DMS 273 (cell line): ENCODE measurements around the gene A1BG.
"Not testable (repeated sequence)": the region's sequence is repeated elsewhere in the genome, so short reads cannot be mapped to it uniquely, and the experiment has no call there.

ENCODE experiments used
- DNase-seq: peaks from one replicate; lab custom pipeline; 2025; ENCODE audit not compliant: unreplicated experiment; lab: John Stamatoyannopoulos, UW

A1BG gene

DNA sequence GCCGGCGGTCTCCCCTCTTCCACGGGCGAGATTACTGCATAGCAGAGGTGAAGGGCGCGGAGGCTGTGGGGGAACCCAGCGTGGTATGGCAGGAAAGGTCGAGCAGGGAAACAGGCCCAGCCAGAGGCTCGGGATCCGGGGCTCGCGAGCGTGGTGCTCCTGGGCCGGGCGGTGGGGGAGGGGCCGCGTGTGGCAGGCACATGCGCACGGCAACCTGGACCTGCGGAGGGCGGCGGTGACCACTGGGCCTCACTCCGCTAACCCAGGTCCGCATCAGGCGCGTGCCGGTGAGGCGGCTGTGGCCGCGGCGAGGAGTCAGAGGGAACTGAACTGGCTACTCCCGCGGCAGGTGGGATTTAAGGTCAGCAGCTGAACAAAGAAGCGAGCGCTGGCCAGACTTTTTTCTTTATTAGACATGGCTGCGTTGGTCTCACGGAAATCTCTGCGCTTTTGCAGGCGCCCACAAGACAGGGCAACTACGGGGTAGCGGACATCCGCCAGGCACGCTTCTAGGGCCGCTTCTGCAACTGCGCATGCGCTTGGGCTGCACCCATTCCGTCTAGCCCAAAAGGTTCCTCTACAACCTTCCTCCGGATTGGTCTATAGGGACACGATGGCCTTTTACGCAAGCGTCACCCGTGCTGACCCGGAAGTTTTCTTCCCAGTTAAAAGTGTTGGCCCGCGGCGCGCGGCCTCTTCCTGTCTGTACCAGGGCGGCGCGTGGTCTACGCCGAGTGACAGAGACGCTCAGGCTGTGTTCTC is 33.5 kb upstream of the A1BG start, which contains the start of gene RPS5:
TSS of gene RPS5 (plus strand) at position 694 of the 762 bp plus-strand sequence. CDS start 869 bp downstream, outside the sequence.
- DNase-seq: peak; percentile 99

DNA sequence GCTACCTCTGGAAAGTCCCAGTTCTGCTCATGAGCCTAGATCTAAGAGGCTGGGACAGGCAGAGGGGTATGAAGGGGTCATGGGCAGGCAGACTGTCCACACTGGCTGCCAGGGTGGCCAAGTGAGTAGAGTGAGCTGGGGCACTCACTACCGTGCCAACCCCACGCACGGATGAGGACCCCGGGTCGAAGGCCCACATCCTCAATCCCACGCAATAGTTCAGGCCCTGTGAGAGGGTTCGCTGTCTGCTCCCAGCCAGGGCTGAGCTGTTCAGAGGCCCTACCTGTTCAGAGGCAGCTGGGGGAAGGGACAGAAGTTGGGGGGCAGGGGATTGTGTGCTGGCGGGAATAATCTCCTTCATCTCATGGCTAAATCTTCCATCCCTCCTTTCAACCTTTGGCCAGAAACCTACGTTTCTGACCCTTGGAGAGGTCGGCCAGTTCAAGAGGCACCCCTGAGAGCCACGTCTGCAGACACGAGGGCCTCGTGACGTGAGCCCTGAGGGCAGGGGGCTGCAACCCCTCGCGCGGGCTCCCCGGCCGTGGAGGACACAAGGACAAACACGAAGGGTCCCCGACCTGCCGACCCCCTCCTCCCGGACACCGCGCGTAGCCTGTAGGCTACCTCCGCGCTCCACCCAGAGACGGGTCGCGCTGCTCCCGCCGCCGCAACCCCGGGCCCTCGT is 32.7 kb upstream of the A1BG start:
- no peak for DNase-seq

DNA sequence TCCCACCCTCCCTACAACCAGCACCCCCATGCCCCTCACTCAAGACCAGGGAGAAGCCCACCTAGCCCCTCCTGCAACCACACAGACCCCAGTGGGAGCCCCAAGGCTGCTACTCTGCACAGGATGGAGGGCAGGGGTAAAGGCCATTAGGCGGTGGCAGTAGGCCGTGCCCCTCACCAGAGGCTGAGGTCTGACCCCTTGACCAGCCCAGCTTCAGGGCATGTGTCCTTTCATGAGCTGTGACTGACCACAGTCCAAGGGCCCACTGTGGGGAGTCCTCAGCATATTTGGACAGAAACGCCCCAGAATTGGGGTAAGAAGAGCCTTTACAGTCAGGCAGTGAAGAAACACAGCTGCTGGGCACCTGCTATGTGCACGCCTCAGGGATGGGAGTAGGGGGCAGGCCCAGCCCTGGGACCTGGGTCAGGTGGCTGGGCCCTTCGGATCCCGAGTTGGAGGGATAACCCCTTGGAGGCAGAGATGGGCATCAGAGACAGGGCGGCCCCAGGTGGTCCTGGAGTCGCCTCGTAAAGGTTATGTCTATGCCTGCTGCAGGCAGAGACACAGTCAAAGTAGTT is 32.1 kb upstream of the A1BG start:
- no peak for DNase-seq

DNA sequence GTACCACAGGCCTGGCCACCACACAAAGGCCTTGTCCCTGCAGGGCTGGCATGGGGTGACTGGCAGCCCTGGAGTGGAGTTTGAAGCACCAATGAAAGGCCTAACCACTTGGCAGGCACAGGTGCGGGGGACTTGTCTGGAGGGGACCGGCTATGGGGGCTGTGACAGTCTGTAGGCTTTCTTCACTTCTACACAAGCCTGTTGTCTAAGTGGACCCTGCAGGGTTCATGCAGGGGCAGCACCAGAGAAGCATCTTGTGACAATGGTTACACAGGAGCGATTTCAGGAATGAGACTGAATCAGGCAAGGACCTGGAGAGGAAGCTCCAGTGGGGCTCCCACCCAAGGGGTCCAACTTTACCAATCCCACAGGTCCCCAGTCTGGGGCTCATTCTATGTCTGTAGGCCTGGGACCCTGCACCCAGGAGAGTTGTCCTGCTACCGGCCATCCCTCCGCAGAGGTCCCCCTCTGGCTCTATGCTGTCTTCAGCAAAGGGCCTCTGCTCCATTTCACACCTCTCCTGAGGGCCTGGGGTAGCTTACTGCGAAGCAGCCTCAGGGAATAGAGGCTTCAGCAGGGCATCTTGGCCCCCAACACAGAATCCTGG is 29.8 kb upstream of the A1BG start:
- DNase-seq: no peak

DNA sequence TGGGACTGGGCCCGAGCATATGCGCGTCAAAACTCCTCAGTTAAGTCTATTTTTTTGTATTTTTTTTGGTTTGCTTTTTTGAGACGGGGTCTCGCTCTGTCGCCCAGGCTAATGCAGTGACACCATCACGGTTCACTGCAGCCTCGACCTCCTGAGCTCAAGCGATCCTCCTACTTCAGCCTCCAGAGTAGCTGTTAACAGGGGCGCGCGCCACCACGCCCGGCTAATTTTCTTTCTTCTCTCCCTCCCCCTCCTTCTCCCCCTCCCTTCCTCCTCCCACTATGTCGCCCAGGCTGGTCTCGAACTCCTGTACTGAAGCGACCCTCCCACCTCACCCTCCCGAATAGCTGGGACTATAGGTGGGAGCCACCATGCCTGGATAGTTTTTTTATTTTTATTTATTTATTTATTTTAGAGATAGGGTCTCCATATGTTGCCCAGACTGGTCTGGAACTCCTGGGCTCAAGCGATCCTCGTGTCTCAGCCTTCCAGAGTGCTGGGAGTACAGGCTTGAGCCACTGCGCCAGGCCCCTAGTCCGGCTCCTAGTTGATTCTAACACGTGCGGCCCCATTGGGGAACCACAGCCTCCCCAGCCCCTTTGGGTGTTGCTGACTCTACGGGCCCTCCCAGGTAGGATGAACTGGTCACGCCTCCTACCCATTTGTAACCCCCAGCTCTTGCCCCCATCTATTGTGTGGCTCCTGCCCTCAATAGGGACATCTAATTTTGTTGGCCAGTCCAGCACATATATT is 28.3 kb upstream of the A1BG start:
- no peak for DNase-seq

DNA sequence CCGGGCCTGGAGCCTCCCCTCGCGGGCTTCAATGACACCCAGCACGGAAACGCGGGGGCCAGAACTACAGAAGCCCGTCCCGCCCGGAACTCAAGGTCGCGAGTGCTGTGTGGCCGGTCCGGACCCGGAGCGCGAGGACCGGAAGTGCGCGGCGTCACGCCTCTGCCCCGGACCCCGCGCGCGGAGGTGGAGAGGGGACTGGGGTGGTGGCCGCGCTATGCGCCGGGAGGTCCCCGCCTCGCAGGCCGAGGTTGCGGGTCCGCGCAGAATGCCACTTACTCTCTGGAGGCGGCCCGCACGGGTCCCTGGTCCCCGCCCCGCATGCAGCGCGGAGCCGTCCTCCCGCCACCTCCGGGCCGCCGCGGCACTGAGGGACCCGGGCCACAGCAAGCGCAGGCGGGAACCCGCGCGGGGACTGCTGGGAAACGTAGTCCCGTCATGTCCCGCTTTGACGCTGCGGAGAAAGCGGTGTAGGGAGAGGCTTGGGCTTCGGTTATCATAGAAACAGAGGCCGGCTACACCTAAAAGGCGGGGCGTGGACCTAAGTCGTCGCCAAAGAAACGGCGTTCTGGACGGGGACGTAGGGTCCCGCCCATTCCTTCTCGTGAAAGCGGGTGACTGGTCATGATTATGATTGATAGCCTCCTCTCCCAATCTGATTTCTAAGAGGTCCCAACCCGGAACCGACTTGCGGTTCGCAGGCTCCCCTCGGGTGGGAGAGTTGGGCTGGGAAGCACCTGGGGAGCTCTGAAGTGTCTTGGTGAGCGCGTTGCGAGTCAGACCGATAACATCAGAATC is 27.6 kb upstream of the A1BG start, which contains the start of gene ZNF837:
TSS of gene ZNF837 (minus strand) at position 369 of the 798 bp plus-strand sequence. CDS start 11,698 bp downstream, outside the sequence.
- peak; percentile 100 for DNase-seq

DNA sequence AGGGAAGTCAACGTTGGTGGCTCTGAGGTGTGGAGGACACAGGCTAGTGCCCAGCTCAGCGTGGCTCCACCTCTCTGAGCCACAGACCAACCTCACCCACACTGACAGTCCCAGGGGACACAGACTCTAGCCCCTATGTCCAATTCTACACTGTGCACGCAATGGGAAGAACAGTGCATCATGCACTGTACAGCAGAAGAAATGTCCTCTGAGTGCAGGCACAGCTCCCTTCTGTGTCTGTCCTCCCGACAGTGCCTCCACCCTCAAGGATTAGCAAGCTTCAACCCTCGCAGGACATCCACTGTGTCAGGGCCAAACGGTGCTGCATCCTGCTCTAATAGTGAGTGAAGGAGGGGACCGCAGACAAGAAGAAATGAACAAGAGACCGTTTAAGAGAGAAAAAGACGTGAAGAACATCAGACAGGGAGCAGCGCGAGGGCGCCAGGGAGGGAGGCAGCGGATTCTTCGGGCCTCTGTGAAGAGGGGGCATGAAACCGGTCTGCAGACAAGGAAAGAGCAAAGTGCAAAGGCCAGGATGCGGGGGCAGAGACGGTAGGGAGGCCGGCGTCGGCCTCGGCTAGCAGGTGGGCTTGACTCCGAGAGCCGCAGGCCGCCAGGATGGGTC is 26.9 kb upstream of the A1BG start:
- no peak for DNase-seq

DNA sequence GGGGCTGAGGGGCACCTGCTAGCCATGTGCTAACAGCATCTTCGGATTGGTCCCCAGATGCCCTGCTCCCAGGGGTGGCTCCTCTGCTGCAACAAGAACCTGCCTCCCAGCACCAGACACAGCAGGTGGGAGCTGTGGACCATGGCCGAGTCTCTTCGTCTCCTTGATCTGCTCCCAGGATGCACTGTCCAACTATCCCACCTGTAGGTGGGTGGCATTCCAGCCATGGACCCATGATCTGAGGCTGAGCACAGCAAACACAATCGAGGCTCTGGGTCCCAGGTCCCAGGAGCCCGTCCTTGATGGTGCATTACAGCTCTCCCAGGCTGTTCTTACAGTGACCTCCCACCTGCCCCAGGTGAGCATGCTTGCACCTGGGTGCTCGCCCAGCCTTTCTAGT is 26.0 kb upstream of the A1BG start:
- no peak for DNase-seq

DNA sequence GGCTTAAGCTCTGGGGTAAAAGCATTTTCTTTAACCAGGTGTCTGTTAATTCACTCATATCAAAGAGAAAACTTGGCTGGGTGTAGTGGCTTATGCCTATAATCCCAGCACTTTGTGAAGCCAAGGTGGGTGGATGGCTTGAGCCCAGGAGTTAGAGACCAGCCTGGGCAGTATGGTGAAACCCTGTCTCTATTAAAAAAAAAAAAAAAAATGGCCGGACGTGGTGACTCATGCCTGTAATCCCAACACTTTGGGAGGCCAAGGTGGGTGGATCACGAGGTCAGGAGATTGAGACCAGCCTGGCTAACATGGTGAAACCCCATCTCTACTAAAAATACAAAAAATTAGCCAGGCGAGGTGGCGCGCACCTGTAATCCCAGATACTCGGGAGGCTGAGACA is 23.4 kb upstream of the A1BG start:
- DNase-seq: not testable (repeated sequence)

DNA sequence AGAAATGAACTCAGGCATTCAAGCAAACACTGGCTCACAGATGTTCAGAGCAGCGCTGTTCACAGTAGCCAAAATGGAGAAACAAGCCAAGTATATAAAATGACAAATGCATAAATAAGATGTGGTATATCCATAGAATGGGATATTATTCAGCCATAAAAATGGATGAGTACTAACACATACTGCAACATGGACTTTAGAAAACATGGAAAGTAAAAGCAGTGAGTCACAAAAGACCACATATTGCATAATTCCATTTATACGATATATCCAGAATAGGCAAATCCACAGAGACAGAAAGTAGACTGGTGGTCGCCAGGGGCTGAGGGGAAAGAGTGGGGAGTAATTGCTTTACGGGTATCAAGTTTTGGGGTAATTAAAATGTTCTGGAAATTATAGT is 20.9 kb upstream of the A1BG start:
- no peak for DNase-seq

DNA sequence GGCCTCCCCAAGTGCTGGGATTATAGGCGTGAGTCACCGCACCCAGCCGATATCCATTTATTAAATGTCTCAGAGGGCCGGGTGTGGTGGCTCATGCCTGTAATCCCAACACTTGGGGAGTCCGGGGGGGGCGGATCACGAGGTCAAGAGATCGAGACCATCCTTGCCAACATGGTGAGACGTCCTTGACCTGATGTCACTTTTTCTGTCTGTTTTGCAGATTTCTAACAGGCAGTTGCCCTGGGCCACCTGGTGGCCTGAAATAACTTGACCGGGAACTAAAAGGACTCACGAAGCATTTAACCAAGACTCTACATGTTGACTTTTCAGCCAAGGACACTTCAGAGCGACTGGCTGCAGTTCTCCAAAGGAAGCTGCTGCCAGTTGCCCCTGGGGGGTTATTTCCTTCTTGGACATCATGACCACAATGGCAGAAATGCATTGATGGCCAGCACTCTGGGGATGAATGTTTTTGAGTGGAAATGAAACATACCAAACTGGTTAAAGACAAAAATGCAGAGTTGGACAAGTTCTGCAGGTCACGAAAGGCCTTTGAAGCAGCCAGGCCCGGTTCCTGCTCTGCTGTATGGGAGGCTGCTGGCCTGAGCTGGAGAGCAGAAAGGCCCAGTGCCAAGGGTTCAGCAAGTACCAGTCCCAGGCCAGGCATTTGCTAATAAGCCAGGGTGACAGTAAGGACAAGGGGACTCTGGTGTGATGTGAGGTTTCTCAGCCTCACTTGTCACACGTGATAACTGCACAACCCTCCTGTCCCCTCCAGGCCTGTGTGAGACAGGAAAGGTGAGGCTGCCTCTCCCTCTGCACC is 19.2 kb upstream of the A1BG start:
- no peak for DNase-seq

DNA sequence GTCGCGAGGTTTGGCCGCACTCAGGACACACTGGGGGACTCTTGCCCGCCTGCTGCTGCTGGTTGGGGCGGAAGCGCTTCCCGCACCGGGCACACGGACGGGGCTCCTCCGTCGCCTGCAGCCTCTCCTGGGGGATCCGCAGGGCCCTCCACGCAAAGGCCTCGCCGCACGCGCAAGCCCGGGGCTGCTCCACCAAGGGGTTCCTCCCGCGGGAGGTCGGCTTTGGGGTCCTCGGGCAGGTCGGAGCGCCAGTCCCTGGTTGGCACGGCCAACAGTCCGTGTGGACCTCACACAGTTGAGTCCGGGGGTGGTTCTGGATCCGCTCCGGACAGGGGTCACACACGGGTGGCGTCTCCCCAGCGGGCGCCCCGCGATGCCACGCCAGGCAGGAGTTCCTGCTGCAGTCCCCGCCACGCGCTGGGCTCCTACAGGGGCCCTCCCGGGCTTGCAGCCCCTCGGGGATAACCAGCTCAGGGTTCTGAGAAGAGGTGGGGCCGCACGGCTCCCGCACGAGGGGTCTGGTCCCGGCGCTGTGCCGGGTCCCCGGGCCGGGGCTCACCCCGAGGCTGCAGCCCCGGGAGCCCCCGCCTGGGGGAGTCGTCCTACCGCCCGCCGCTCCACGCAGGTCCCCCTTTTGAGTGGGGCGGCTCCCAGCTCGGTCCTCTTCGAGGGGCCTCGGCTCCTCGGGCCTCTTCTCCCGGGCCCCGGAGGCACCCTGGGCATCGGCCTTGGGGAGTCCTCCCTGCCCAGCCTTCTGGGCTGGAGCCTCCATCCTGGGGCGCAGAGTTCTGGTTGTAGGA is 15.5 kb upstream of the A1BG start:
- DNase-seq: no peak

DNA sequence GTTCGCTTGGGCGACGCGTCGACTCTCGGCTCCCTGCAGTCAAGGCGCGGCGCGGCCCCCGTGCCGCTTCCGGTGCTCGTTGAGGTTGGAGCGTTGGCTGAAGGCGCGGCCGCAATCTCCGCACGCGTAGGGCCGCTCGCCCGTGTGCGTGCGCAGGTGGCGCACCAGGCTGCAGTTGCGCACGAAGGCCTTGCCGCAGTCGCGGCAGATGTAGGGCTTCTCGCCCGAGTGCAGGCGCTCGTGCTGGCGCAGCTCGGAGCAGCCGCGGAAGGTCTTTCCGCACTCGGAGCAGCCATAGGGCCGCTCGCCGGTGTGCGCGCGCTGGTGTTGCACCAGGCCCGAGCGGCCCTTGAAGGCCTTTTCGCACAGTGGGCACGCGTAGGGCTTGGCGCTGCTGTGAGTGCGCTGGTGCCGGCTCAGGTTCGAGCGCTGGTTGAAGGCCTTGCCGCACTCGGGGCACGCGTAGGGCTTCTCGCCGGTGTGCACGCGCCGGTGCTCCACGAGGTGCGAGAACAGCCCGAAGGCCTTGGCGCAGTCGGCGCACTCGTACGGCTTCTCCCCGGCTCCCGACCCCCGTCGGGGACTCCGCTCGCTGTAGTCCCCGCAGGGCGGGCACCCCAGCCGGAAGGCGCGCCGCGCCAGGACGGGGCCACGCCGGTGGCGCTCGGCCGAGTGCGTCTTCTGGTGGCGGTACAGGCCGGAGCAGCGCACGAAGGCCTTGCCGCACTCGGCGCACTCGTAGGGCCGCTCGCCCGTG is 14.6 kb upstream of the A1BG start:
- DNase-seq: no peak

DNA sequence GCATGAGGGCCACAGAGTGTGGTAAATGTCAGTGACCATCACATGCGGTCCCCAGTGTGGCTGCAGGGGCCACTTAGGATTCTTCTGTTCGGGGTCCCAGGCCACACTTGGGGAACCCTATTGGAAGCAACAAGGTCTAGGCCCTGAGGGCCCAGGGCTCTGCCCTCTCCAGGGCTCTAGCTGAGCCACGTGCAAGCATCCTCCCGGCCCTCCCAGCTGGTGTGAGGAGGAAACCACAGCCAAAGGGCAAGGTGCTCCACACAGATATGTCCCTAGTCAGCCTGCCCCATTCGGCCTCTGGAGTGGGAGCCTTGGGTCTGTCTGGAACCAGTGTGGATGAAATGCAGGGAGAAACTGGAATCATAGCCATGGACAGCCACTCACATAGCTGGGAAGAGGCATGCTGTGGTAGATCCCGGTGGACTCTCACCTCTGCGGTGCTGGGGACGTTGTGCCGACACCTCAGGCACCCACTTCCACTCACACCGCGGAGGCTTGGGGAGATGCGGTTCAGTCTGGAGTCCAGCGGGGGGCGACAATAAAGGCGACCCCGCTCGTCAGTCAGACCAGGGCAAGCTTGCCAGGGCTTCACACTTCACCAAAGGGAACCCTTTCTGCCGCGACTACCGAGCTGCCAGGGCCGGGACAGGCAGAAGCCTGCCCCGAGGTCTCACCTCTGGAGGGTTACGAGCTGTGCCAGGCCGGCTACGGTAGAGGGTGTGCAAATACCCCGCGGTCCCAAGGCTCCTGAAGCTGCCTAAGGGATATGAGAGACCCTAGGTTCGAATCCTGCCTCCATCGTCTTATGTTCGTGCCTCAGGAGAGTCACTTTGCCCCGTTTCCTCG is 13.5 kb upstream of the A1BG start:
- DNase-seq: no peak

DNA sequence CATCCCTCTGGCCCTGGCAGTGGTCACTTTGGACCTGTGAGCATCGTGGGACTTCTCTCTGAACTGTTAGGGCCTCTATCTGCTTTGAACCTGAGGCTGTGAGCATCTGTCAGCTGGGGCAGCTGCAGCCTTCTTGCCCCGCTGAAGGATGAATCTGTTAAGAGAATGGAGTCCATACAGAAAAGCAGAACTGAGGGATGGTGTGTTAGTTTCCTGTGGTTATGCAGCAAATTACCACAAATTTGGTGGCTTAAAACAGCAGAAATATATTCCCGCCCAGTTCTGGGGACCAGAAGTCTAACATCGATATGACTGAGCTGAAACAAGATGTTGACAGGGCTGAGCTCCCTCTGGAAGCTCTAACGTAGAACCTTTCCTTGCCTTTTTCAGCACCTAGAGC is 10.9 kb upstream of the A1BG start:
- no peak for DNase-seq

DNA sequence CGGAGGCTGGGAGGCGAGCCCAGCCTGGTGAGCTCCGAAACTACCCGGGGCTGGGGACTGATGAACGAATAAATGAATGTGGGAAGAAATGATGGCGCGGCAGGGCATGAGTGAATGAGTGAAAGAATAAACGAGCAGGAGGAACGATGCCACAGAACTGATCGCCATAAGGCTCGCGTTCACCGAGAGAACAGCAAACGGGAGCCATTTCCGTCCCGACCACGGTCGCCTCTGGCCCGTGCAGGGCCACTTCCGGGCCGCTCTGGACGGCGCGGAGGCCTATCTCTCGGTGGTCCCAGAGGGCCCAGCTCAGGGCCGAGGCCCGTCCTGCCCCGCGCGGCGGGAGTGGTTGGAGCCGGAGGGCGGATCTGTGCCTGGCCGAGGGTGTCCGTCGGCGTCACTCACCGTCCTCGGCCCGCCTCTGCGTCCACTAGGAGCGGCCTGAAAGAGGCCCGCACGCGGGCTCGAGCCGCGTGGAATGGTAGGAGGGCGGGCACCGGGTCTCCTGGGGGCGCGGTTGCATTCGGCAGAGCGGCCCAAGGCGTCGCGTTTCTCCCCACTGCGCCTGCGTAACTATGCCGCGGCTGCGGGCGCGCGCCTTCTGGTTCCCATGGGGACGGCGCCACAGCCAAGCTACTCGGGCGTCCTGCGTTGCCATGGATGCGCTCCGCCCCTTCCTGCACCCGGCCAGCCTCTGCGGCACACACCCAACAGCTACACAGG is 9.1 kb upstream of the A1BG start, which contains the start of gene ZNF497:
TSS of gene ZNF497 (minus strand) at position 480 of the 723 bp plus-strand sequence. CDS start 5,116 bp downstream, outside the sequence.
- peak; percentile 98 for DNase-seq
